H1 (cell line): ENCODE measurements around the gene PPP1R27. TPM values are rescaled to one million over a fixed set of nuclear protein-coding genes. Genes with fewer than 3 reads are reported as not detected.

ENCODE experiments used
- CTCF ChIA-PET: fragments of 300-600 bp; sonication (Branson Sonifier 250); formaldehyde crosslinking; loops from one replicate; lab custom pipeline; 2021; ENCODE audit not compliant: partially characterized antibody; lab: Charles Lee
- POLR2A ChIA-PET: fragments of 300-600 bp; sonication (Branson Sonifier 250); formaldehyde crosslinking; loops from one replicate; lab custom pipeline; 2021; ENCODE audit warnings: inconsistent platforms; ENCODE audit not compliant: partially characterized antibody; lab: Charles Lee
- DNase-seq, 2 experiments: peaks; one replicate each; pipeline versions ENCODE4 v3.0.0 to v3.0.0-alpha.2; 2010 to 2022; ENCODE audit warnings: low spot score in 2 of 2, low read depth in 1 of 2, mixed read lengths in 1 of 2
- FAIRE-seq: peaks from 2 replicates; lab custom pipeline; 2011; peaks lifted over from hg19 to GRCh38; lab: Jason Lieb, UNC
- H2AFZ ChIP-seq: 2 replicates; pipeline ENCODE4 v1.8.1; 2012; ENCODE audit warnings: low read length, inconsistent platforms
- H2AK5ac ChIP-seq: 2 replicates; pipeline ENCODE4 v1.6.1; 2013; ENCODE audit warnings: low read depth, low read length
- H2BK120ac ChIP-seq: replicated peaks from 2 replicates; pipeline ENCODE3; 2013; ENCODE audit warnings: low read depth, low read length, inconsistent platforms
- H2BK12ac ChIP-seq: 2 replicates; pipeline ENCODE4 v1.6.1; 2013; ENCODE audit warnings: low read depth, low read length
- H2BK15ac ChIP-seq: 2 replicates; pipeline ENCODE4 v1.6.1; 2013; ENCODE audit warnings: low read length
- H2BK20ac ChIP-seq: 2 replicates; pipeline ENCODE4 v1.6.1; 2013; ENCODE audit warnings: low read length
- H2BK5ac ChIP-seq: 2 replicates; pipeline ENCODE4 v1.6.1; 2013; ENCODE audit warnings: low read depth, low read length
- H3K14ac ChIP-seq: 2 replicates; pipeline ENCODE4 v1.6.1; 2013; ENCODE audit warnings: inconsistent platforms; ENCODE audit not compliant: insufficient read length
- H3K18ac ChIP-seq: 2 replicates; pipeline ENCODE4 v1.6.1; 2013; ENCODE audit warnings: low read length; ENCODE audit errors: extremely low read depth
- H3K23ac ChIP-seq: 2 replicates; pipeline ENCODE4 v1.6.1; 2013; ENCODE audit warnings: inconsistent platforms; ENCODE audit not compliant: insufficient read length
- H3K23me2 ChIP-seq: 2 replicates; pipeline ENCODE4 v1.6.1; 2013; ENCODE audit warnings: low read depth, low read length
- H3K27ac ChIP-seq: 2 replicates; pipeline ENCODE4 v1.6.1; 2011; ENCODE audit warnings: low read depth, low read length, inconsistent platforms
- H3K27me3 ChIP-seq, 4 experiments: replicated peaks in 1 of 4; 1 replicate in 1 of 4; 2 replicates in 3 of 4; pipeline versions ENCODE4 v1.6.1 to v1.8.1; 2011 to 2013; ENCODE audit warnings: low read length in 3 of 4, mild to moderate bottlenecking in 3 of 4, inconsistent platforms in 2 of 4, mixed read lengths in 2 of 4, moderate library complexity in 1 of 4; ENCODE audit not compliant: control insufficient read depth in 3 of 4, insufficient read depth in 3 of 4; ENCODE audit errors: extremely low read depth in 1 of 4
- H3K36me3 ChIP-seq, 4 experiments: 2 replicates each; pipeline versions ENCODE4 v1.6.1 to v1.8.1; 2011 to 2013; ENCODE audit warnings: mild to moderate bottlenecking in 4 of 4, low read length in 3 of 4, moderate library complexity in 2 of 4, control low read depth in 1 of 4, inconsistent platforms in 1 of 4; ENCODE audit not compliant: insufficient read depth in 4 of 4, control insufficient read depth in 2 of 4
- H3K4ac ChIP-seq: replicated peaks from 2 replicates; pipeline ENCODE3; 2013; ENCODE audit warnings: low read length, low read depth, mixed read lengths, inconsistent platforms; ENCODE audit not compliant: insufficient read length
- H3K4me1 ChIP-seq, 4 experiments: replicated peaks in 1 of 4; 1 replicate in 1 of 4; 2 replicates in 3 of 4; pipeline versions ENCODE4 v1.6.1 to v1.8.1; 2011 to 2013; ENCODE audit warnings: low read length in 3 of 4, inconsistent platforms in 2 of 4, mixed read lengths in 1 of 4; ENCODE audit not compliant: insufficient read depth in 4 of 4, control insufficient read depth in 3 of 4
- H3K4me2 ChIP-seq, 2 experiments: 2 replicates each; pipeline versions ENCODE4 v1.6.1 to v1.8.1; 2011 to 2013; ENCODE audit warnings: low read depth in 2 of 2, low read length in 2 of 2, control low read depth in 1 of 2, inconsistent platforms in 1 of 2, mild to moderate bottlenecking in 1 of 2; ENCODE audit not compliant: insufficient read depth in 1 of 2
- H3K4me3 ChIP-seq, 4 experiments: fragments of 200-600, 300-600 bp in 1 of 4; sonication (generic), shearing (Covaris generic), sonication (Bioruptor Twin) in 1 of 4; 2 replicates each; pipeline versions ENCODE4 v1.5.1 to v1.8.1; 2011 to 2016; ENCODE audit warnings: low read length in 4 of 4, low read depth in 3 of 4, control low read depth in 2 of 4, inconsistent platforms in 2 of 4, mild to moderate bottlenecking in 2 of 4, mixed read lengths in 1 of 4, moderate library complexity in 1 of 4; ENCODE audit not compliant: insufficient read depth in 2 of 4; ENCODE audit errors: extremely low read depth in 1 of 4
- H3K56ac ChIP-seq: replicated peaks from 2 replicates; pipeline ENCODE3; 2013; ENCODE audit warnings: low read depth, mild to moderate bottlenecking, mixed read lengths, low read length, inconsistent platforms; ENCODE audit not compliant: insufficient read length
- H3K79me1 ChIP-seq: 2 replicates; pipeline ENCODE4 v1.6.1; 2013; ENCODE audit warnings: low read depth, low read length, control low read depth
- H3K79me2 ChIP-seq, 2 experiments: 2 replicates each; pipeline versions ENCODE4 v1.6.1 to v1.8.1; 2012 to 2013; ENCODE audit warnings: low read length in 2 of 2, mild to moderate bottlenecking in 2 of 2, inconsistent platforms in 1 of 2; ENCODE audit not compliant: insufficient read depth in 2 of 2, control insufficient read depth in 1 of 2
- H3K9ac ChIP-seq, 4 experiments: replicated peaks in 1 of 4; 1 replicate in 1 of 4; 2 replicates in 3 of 4; pipeline versions ENCODE4 v1.6.1 to v1.8.1; 2011 to 2013; ENCODE audit warnings: low read depth in 3 of 4, low read length in 3 of 4, control low read depth in 2 of 4, mild to moderate bottlenecking in 2 of 4, moderate library complexity in 2 of 4, inconsistent platforms in 1 of 4; ENCODE audit errors: extremely low read depth in 1 of 4
- H3K9me3 ChIP-seq, 2 experiments: 2 replicates each; pipeline versions ENCODE4 v1.6.1 to v1.8.1; 2012 to 2013; ENCODE audit warnings: mild to moderate bottlenecking in 2 of 2, moderate library complexity in 2 of 2, control low read depth in 1 of 2, inconsistent platforms in 1 of 2, low read depth in 1 of 2, low read length in 1 of 2, mixed read lengths in 1 of 2; ENCODE audit not compliant: insufficient read depth in 2 of 2
- H4K20me1 ChIP-seq, 2 experiments: replicated peaks in 1 of 2; 2 replicates each; pipeline versions ENCODE3 to v1.8.1; 2011 to 2013; ENCODE audit warnings: inconsistent platforms in 2 of 2, low read length in 2 of 2, mild to moderate bottlenecking in 1 of 2; ENCODE audit not compliant: insufficient read depth in 2 of 2, control insufficient read depth in 1 of 2
- H4K5ac ChIP-seq: 2 replicates; pipeline ENCODE4 v1.6.1; 2013; ENCODE audit warnings: low read length, low read depth, mixed read lengths, inconsistent platforms; ENCODE audit not compliant: insufficient read length
- H4K8ac ChIP-seq: 2 replicates; pipeline ENCODE4 v1.8.0; 2013; ENCODE audit warnings: mild to moderate bottlenecking, moderate library complexity, low read length, inconsistent platforms; ENCODE audit not compliant: insufficient read depth; ENCODE audit errors: extremely low read depth
- H4K91ac ChIP-seq: replicated peaks from 2 replicates; pipeline ENCODE3; 2013; ENCODE audit warnings: low read length, mixed read lengths, inconsistent platforms; ENCODE audit not compliant: insufficient read length
- EGR1 ChIP-seq: IDR thresholded peaks from 2 replicates; pipeline ENCODE4 v1.6.1; 2011; ENCODE audit warnings: low read depth, low read length, borderline replicate concordance
- POLR2AphosphoS5 ChIP-seq: IDR thresholded peaks from 2 replicates; pipeline ENCODE4 v1.6.1; 2011; ENCODE audit warnings: low read depth, low read length
- SIX5 ChIP-seq: IDR thresholded peaks from 2 replicates; pipeline ENCODE4 v1.6.1; 2011; ENCODE audit warnings: mild to moderate bottlenecking, low read depth, low read length
- WGBS, 2 experiments: shearing (Covaris generic) in 1 of 2; methylation state at CpG; one replicate each; pipeline versions ENCODE4 v1.1.6 to v1.1.7; 2013 to 2015; ENCODE audit warnings: low lambda C conversion rate in 2 of 2, mixed read lengths in 2 of 2, inconsistent platforms in 1 of 2, low coverage in 1 of 2, missing lambda C conversion rate in 1 of 2; ENCODE audit not compliant: insufficient replicate concordance in 2 of 2, insufficient coverage in 1 of 2, insufficient read length in 1 of 2; ENCODE audit errors: extremely low coverage in 1 of 2, missing lambda C conversion rate in 1 of 2; 5-methylcytosine and 5-hydroxymethylcytosine counted together
- polyA plus RNA-seq, 7 experiments: library from polyadenylated mRNA; depleted of rRNA in 3 of 7; stranded (reverse) in 5 of 7; unstranded in 2 of 7; fragments of >200 nt in 5 of 7; fragments of 200-250 nt in 2 of 7; gene quantifications; 1 replicate in 5 of 7; 2 replicates in 1 of 7; 4 replicates in 1 of 7; pipeline versions ENCODE4 v1.2.1 to v1.2.3, GENCODE V29; 2011 to 2013; ENCODE audit warnings: missing spikeins in 2 of 7, mixed read lengths in 2 of 7
- total RNA-seq: library from RNA; stranded (reverse); fragmentation: NEBNext Ultra II Directional; extraction: Animal tissue kit (Norgen Biotek cat#: 25700); gene quantifications from 2 replicates; pipeline ENCODE4 v1.2.1, GENCODE V29; 2021

Gene PPP1R27
- total and polyA plus RNA-seq, 2 of the 8 experiments (the other 6 are each of a cell fraction or from before 2014, with no cell fraction given) = 0.27 TPM; not detected in 1

DNA sequence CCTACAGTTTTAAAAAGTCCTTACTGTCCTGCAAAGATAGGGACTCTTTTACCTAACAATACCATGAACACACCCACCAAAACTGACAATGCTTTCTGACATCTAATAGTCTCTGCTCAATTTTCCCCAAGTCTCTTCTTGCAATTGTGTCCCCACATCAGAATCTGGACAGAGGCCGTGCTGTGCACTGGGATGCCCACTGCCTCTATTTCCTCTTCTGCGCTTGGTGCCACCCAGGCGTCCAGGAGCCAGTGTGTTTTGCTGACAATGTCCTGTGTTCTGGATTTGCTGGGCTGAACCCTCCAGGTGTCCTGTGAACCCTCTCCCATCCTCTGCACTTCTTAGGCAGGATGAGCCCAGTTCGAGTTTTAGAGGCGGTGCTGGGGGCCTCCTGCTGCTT lies 42.7 kb upstream of the PPP1R27 start:
- Histone ChIP-seq H2AK5ac (no peak overlapping the region), H3K23me2 (no peaks in the 10 kb centered on the region), H3K79me2 (no peaks in the 10 kb centered on the region), H3K9ac (no peak overlapping the region), H3K4ac (no peak overlapping the region), H3K9me3 (no peaks in the 10 kb centered on the region), H4K8ac (no peak overlapping the region), H3K4me3 (no peak overlapping the region), H3K79me1 (peaks cover 2% of the 10 kb centered on the region; the same call in 1 of the 2 replicates), H4K91ac (no peak overlapping the region), H3K56ac (no peak overlapping the region), H2BK120ac (no peak overlapping the region), H2BK15ac (no peak overlapping the region), H3K4me1 (no peaks in the 10 kb centered on the region), H3K14ac (no peak overlapping the region), H3K36me3 (peaks cover 2 to 17% (median 5%) of the 10 kb centered on the region in 4 experiments; a peak in 6 of 8 replicates), H3K18ac (no peak overlapping the region), H3K27ac (no peak overlapping the region), H3K4me2 (no peak overlapping the region), H3K27me3 (no peaks in the 10 kb centered on the region), H3K23ac (no peak overlapping the region), H2BK12ac (no peak overlapping the region), H2AFZ (no peak overlapping the region), H2BK20ac (no peak overlapping the region), H4K5ac (no peak overlapping the region), H2BK5ac (no peak overlapping the region), H4K20me1 (no peaks in the 10 kb centered on the region)
- POLR2A ChIA-PET = interaction anchor here (0.7 to 10.5 kb wide), 7 partner anchors 10 to 857 kb away, joined by 3 to 151 read pairs (median 4); partner anchors contain the start of genes ALYREF and ANAPC11
- WGBS, 2 experiments = 97% methylated on average over 5 of the region's 5 CpGs; no CpG with 5 or more reads in 1 of the 2 experiments
- CTCF ChIA-PET = interaction anchor here (0.6 kb wide), 1 partner anchor 69 kb away, joined by 3 read pairs; no protein-coding TSS in a partner anchor
- TF ChIP-seq EGR1 (no peak), POLR2AphosphoS5 (0 out of 2 replicates have a peak, but pooled peaks have one; percentile 30), SIX5 (no peak)
- FAIRE-seq = no peak
- no peak for DNase-seq
